Stimulated activated naive CD8-positive, alpha-beta T cell treated with anti-CD3 and anti-CD28 coated beads, Interleukin-15, Interleukin-2, amounts not matched to agents 100 U/mL and 50 U/mL, for 24 hours (primary cell): Measurements from ENCODE around the gene LPIN3.

Source experiments
- ATAC-seq: fragments of 150-1000 bp; cut with Tn5 transposase; one replicate; pipeline ENCODE4 v1.10.0; 2021
- DNase-seq: peaks from one replicate; pipeline ENCODE4 v3.0.0; 2021

LPIN3 gene

DNA sequence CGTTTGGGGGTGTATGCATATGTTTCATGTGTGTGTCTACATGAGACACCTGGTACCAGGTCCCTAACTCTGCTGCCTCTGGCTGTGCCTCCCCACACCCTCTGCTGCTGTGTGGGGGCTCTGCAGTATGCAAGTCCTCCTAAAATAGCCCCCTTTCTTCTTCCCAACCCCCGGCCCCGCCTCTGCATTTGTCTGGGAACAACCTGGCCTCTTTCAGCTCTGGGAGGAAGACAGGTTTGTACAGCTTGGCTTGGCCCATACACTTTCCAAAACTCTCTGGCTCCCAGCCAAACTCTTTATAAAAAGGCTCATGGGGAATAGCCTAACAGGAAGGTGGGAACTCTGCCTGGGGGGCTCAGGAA, 53.1 kb downstream of the LPIN3 start:
- ATAC-seq (no peak), DNase-seq (no peak)

GRCh38 chr20:41394081-41394480, 53.5 kb downstream of the LPIN3 start:
- ATAC-seq (no peak), DNase-seq (no peak)

DNA sequence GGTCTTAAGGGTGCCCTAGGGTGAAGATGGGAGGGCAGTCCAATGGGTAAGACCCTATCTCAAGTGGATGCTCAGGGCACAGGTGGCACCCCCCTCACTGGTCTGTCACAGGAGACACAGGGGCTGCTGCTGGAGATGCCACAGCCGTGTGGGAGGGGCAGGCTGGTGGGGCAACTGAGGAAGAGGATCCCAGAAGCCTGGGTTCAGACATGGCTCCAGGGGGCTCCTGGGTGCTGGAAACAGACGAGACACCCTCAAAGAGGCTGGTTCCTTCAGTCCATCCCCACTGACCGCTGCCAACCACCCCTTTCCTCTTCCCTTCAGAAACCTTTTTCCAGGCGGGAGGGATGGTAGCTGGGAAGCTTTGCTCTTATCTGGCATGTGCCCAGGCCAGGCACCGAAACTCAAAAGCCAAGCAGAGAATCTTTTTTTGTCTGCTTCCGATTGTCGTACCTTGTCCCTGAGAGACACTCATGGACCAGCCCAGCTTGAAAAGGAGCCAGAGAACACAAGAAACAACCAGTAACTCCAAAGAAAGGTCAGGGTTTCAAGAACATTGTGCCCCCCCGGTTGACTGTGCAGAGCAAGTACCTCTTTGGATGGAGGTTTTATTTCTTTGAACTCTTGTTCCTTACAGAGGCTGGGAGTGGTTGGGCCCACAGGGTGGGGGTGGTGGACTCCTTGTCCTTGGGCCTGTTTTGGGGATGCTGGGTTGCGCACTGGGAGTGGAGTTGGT, 54.5 kb downstream of the LPIN3 start:
- no peak for DNase-seq
- ATAC-seq, result no peak

DNA sequence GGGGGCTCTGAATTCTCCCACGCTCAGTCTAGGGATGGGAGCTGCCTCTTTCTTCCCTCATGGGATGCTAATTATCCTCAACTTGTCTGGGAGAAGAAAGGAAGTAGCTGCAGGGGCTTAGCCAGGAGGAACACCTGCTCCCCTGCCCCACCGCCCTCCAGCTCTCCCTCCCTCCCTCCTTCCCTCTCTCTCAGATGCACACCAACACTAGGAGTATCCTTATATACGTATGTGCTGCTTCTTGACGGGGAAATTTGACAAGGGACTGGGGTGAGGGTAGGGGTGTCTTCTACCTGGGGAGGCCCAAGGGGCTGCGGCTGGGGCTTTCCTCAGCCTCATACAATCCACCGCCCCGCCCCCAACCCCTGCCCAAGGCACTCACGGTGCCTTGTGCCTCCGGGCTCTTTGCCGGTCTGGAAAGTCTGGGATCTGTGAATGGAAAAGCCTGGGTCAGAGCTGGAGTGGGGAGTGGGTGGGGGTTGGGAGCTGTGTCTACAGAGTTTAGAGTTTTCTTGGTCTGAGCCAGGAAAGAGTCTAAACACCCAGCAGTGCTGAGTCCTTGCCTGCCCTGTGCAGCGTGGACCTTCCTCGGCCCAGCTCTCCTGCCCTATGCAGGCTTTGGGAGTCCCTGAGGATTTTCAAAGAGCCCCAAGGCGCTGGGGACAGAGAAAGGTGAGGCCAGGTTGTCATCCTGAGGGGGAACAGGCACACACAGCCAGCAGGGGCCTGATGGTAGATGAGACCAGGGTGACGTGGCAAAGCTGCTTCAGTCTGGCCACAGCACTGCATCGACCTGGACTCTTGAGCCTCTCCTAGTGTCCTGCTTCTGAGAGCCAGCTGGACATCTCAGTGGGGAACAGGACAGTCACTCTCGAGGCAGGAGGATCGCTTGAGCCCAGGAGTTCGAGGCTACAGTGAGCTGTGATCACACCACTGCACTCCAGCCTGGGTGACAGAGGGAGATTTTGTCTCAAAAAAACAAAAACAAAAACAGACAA, 55.3 kb downstream of the LPIN3 start:
- DNase-seq (no peak), ATAC-seq (no peak)

DNA sequence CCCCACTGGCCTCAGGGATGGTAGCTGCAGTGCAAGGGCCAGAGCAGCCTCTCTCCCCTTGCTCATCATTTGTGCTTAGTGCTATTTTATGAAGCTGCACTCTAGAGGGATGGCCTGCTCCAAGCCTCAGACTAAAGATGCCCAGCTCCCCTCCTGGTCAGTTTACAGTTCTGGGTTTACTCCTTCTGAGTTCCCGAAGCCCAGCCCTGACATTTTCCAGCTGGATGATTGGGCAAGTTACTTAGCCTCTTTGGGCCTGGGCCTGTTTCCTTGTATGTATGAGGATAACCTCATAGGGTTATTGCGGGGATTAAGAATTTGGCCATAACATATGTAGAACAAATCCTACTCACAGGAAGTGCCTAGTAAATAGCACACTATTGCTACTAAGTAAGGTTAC, 57.8 kb downstream of the LPIN3 start:
- no peak for DNase-seq
- ATAC-seq, result no peak

DNA sequence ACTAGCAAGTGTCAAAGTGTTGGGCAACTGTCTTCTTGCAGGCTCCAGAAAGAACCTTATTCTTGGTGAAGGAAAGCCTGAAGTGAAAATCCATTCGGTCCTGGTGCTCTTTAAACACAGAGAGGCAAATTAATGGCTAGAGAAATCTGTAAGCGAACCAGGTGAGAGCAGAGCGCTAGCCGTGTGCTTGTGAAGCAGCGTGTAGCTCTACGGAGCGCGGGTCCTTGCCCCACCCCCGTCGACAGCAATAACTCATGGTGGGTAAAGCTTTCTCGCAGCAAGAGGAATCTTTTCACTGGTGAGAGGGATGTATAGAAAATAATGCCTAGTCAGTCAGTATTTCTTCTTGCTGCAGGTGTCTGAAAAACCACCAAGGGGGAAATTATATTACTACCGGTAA, 63.0 kb downstream of the LPIN3 start:
- DNase-seq, result no peak
- ATAC-seq, result no peak

- no peak for DNase-seq
- no peak for ATAC-seq
These were observed 64.8 kb downstream of the LPIN3 start for GRCh38 chr20:41405436-41405835.

DNA sequence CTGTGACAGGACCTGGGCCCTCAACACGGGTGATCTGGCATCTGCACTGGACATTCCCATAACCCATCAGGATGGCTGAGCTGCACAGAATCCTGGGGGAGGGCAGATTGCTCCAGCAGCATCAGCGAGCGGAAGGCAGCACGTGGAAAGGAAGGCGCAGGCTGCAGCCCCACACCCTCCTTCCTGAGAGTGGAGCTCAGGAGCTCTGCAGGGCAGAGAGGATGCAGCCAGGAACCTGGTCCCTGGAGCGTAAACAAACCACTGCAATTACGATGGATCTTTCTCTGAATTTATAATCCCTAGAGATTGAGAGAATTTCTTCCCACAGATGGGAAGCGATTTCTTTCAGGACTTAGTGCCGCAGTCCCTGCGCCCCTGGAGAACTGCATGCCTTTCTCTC, 65.7 kb downstream of the LPIN3 start:
- DNase-seq (no peak), ATAC-seq (no peak)

DNA sequence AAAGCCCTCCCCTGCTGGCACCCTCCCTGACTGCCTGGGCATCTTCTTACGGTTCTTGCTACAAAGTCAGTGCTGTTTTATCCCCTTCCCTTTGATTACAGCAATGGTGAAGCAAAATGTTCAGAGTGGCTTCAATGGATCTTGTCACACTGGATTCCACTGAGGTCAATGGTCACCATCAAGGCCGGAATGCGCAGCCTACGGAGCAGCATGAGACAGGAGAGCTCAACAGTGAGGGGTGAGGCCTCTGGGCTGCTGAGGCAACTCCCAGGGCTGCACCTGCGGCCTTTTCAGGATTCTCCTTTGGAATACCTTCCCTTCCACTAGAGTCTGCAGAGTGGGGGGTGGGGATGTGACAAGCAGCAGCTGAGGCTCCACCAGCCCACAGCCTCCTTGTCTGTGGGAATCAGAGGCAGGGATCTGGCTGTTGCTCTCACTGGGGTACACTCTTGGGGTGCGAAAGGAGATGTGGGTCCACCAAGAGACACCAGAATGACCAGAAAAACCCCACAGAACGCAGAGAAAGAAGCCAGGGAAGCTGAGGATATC, 66.3 kb downstream of the LPIN3 start:
- ATAC-seq (no peak), DNase-seq (no peak)

DNA sequence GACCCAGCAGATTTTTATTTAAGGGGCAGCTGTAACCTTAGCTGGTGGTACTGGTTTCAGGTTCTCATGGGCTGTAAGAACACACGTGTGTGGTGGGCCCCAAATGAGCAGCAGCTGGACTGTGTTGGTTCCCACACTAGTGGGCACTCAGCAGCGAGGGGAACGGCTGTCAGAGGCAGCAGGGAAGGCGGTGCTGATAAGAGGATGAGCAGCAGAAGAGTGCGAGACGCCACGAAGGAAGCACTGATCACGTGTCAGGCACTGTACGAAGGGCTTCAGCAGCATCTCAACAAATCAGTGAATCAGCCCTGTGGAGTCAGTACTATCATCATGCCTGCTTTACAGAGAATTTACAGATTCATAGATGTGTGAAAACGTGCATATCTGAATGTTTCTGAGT, 67.0 kb downstream of the LPIN3 start:
- ATAC-seq (no peak), DNase-seq (no peak)

GRCh38 chr20:41408156-41408794, 67.7 kb downstream of the LPIN3 start:
- ATAC-seq (peak; percentile 55), DNase-seq (no peak)

DNA sequence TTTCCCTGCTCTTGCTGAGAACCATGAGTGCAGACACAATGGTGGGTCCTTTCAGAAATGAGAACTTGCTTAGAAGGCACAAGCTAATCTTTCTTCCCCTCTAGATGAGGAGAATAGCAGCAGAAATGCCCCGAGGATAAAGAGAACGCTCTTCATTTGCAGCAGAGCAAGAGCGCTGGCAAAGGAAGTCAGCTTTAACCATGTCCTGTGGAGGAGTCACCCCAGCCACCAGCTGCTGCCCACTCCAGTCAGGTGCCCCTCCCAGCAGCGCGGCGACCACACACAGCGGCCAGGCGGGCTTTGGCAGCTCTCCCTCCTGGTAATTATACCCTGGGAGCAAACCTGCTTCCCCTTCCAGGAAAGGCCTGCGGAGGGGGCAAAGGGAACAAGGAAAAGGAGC, 68.4 kb downstream of the LPIN3 start:
- DNase-seq, result no peak
- no peak for ATAC-seq
